Neural progenitor cell (in vitro differentiated cells): ENCODE data around the gene WDR43. TPM values are rescaled to one million over a fixed set of nuclear protein-coding genes. Genes with fewer than 3 reads are reported as not detected.
A peak's percentile ranks its signal among the peaks of the same experiment; 100 is the strongest.

Source experiments
- DNase-seq: peaks from one replicate; pipeline ENCODE4 v3.0.0-alpha.2; 2016; ENCODE audit warnings: low spot score
- H2AFZ ChIP-seq: fragments of 200-600 bp; sonication (generic); replicated peaks from 2 replicates; pipeline ENCODE4 v1.6.1; 2016; ENCODE audit warnings: antibody characterized with exemption
- H3F3A ChIP-seq: fragments of 200-600 bp; sonication (generic); 2 replicates; pipeline ENCODE4 v1.6.1; 2016; ENCODE audit warnings: antibody characterized with exemption, low read depth
- H3K27ac ChIP-seq: fragments of 200-600 bp; sonication (generic); 2 replicates; pipeline ENCODE4 v1.5.1; 2016; ENCODE audit warnings: mild to moderate bottlenecking
- H3K27me3 ChIP-seq: fragments of 200-600 bp; sonication (generic); 2 replicates; pipeline ENCODE4 v1.6.1; 2016; ENCODE audit warnings: mild to moderate bottlenecking, moderate library complexity
- H3K36me3 ChIP-seq: fragments of 200-600 bp; sonication (generic); 2 replicates; pipeline ENCODE4 v1.5.1; 2016
- H3K4me1 ChIP-seq: fragments of 200-600 bp; sonication (generic); 2 replicates; pipeline ENCODE4 v1.6.1; 2016; ENCODE audit warnings: mixed run types
- H3K4me2 ChIP-seq: fragments of 200-600 bp; sonication (generic); 2 replicates; pipeline ENCODE4 v1.6.1; 2016
- H3K4me3 ChIP-seq: fragments of 200-600 bp; sonication (generic); 2 replicates; pipeline ENCODE4 v1.5.1; 2016
- H3K79me2 ChIP-seq: fragments of 200-600 bp; sonication (generic); 2 replicates; pipeline ENCODE4 v1.6.1; 2016; ENCODE audit warnings: low read depth
- H3K9ac ChIP-seq: fragments of 200-600 bp; sonication (generic); 2 replicates; pipeline ENCODE4 v1.6.1; 2016
- H3K9me3 ChIP-seq: fragments of 200-600 bp; sonication (generic); 2 replicates; pipeline ENCODE4 v1.5.1; 2016; ENCODE audit warnings: low read depth
- H4K20me1 ChIP-seq: fragments of 200-600 bp; sonication (generic); 2 replicates; pipeline ENCODE4 v1.6.1; 2016; ENCODE audit warnings: low read depth
- H3K27ac Mint-ChIP-seq: 3 replicates; pipeline ENCODE4 v1.8.0; 2021; ENCODE audit warnings: mixed read lengths
- H3K27me3 Mint-ChIP-seq: 2 replicates; pipeline ENCODE4 v1.8.0; 2022; ENCODE audit warnings: low read depth, mild to moderate bottlenecking, inconsistent platforms, moderate library complexity, mixed read lengths; ENCODE audit not compliant: insufficient read depth
- H3K36me3 Mint-ChIP-seq: 3 replicates; pipeline ENCODE4 v1.8.0; 2021; ENCODE audit warnings: mixed read lengths
- H3K4me1 Mint-ChIP-seq: 3 replicates; pipeline ENCODE4 v1.8.0; 2021; ENCODE audit warnings: mixed read lengths
- H3K4me3 Mint-ChIP-seq: 3 replicates; pipeline ENCODE4 v1.8.0; 2021; ENCODE audit warnings: mild to moderate bottlenecking, moderate library complexity, mixed read lengths
- H3K9me3 Mint-ChIP-seq: 3 replicates; pipeline ENCODE4 v1.8.0; 2020; ENCODE audit warnings: mixed read lengths
- EZH2 ChIP-seq: fragments of 200-600 bp; sonication (generic); IDR thresholded peaks from 2 replicates; pipeline ENCODE4 v1.6.1; 2017; ENCODE audit warnings: antibody characterized with exemption, mild to moderate bottlenecking, moderate library complexity
- EZH2phosphoT487 ChIP-seq: fragments of 200-600 bp; sonication (generic); IDR thresholded peaks from 2 replicates; pipeline ENCODE4 v1.6.1; 2017; ENCODE audit warnings: antibody characterized with exemption
- total RNA-seq: library from RNA; depleted of rRNA; stranded (reverse); fragments of >200 nt; gene quantifications from 2 replicates; pipeline ENCODE4 v1.2.3, GENCODE V29; 2015; ENCODE audit warnings: low replicate concordance
- TF ChIP-seq, protein P1 (sequence below): fragments of 200-600 bp; sonication (generic); IDR thresholded peaks from 2 replicates; pipeline ENCODE4 v1.5.1; 2017; ENCODE audit warnings: antibody characterized with exemption, mild to moderate bottlenecking

WDR43 gene
- total RNA-seq, 1 donor from 2014 or later, result 139 TPM

DNA sequence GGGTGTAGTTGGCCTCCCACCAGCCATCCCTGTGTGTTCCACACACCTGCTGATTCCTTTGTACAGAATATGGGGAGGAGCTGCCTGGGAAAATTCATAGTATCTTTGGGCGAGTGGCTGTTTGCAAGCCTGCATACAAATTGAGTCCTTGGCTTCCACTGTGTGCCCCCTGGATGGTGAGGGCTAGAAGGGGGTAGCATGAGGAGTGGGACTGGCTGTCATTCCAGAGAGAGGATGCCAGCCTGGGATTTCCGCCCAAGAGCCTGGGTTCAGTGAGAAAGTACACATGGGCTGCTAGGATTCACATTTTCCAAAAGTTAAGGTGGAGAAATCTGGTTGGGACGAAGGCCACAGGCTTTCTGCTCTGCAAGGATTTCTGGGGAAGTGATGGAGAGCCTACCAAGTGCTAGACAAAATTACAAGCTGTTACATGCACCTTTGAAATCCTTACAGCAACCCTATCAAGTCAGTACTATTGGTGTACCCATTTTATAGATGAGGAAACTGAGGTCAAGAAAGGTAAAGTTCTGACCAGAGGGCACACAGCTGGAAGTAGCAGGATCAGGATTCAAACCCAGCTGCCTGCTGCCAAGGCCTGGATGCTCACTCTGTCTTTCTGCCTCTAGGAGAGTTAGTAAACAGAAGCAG, 86.0 kb downstream of the WDR43 start:
- H3K9me3 Mint-ChIP-seq, result no peaks in the 10 kb centered on the region
- no peak overlapping the region for H3K4me2 ChIP-seq

DNA sequence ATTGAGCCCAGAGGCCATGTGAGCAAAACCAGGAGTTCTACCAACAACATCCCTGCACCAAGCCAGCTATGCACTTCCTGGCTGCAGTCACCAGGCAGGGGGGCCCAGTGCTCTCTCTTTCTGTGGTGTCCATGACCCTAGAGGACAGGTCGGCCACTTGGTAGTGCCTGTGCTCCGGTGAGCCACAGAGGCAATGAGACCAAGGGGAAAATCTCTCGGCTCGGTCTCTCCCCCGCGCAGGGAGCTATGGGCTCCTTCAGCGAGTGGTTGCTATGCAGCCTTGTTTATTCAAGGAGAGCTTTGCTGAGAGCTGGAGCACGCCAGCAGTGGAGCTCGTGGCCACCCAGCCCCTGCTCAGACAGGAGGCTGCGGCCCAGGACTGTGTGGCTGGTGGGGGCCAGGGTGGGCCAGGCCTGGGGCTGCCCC, 86.6 kb downstream of the WDR43 start, which contains the start of gene TOGARAM2:
TSS of gene TOGARAM2 (plus strand) at position 283 of the 426 bp plus-strand sequence. CDS start 13,537 bp downstream, outside the sequence.
- Mint-ChIP-seq H3K4me3 (peak within 1 kb of the TSS; percentile 46), H3K27me3 (peaks cover 8% of the 10 kb centered on the region), H3K9me3 (no peaks in the 10 kb centered on the region), H3K4me1 (peaks cover 26% of the 10 kb centered on the region), H3K27ac (peak within 1 kb of the TSS; percentile 63), H3K36me3 (no peaks in the 10 kb centered on the region)
- peak within 1 kb of the TSS; percentile 11 for H3K4me2 ChIP-seq
- no peaks in the 10 kb centered on the region for H3K9me3 ChIP-seq
- peak; percentile 39 for DNase-seq
- no peaks in the 10 kb centered on the region for H4K20me1 ChIP-seq
- no peak within 1 kb of the TSS for H3K27ac ChIP-seq
- no peaks in the 10 kb centered on the region for H3K27me3 ChIP-seq
- H3K79me2 ChIP-seq, result no peaks in the 10 kb centered on the region
- TF ChIP-seq, protein P1, sequence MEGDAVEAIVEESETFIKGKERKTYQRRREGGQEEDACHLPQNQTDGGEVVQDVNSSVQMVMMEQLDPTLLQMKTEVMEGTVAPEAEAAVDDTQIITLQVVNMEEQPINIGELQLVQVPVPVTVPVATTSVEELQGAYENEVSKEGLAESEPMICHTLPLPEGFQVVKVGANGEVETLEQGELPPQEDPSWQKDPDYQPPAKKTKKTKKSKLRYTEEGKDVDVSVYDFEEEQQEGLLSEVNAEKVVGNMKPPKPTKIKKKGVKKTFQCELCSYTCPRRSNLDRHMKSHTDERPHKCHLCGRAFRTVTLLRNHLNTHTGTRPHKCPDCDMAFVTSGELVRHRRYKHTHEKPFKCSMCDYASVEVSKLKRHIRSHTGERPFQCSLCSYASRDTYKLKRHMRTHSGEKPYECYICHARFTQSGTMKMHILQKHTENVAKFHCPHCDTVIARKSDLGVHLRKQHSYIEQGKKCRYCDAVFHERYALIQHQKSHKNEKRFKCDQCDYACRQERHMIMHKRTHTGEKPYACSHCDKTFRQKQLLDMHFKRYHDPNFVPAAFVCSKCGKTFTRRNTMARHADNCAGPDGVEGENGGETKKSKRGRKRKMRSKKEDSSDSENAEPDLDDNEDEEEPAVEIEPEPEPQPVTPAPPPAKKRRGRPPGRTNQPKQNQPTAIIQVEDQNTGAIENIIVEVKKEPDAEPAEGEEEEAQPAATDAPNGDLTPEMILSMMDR, result no peak
- TF ChIP-seq EZH2phosphoT487, result no peak
- no peak for TF ChIP-seq EZH2
- no peaks in the 10 kb centered on the region for H3K36me3 ChIP-seq
- no peaks in the 10 kb centered on the region for H3F3A ChIP-seq
- H3K9ac ChIP-seq, result no peak within 1 kb of the TSS
- no peak within 1 kb of the TSS for H2AFZ ChIP-seq
- peaks cover 9% of the 10 kb centered on the region for H3K4me1 ChIP-seq
- no peak within 1 kb of the TSS for H3K4me3 ChIP-seq

More for the DNA sequence above, 86.0 kb downstream of the WDR43 start:
- Histone ChIP-seq H3K27me3 (no peaks in the 10 kb centered on the region), H3K27ac (no peak overlapping the region), H3K4me1 (peaks cover 9% of the 10 kb centered on the region), H3K36me3 (no peaks in the 10 kb centered on the region), H3K79me2 (no peaks in the 10 kb centered on the region), H2AFZ (no peak overlapping the region), H3K9me3 (no peaks in the 10 kb centered on the region), H4K20me1 (no peaks in the 10 kb centered on the region), H3K4me3 (no peak overlapping the region), H3F3A (no peaks in the 10 kb centered on the region), H3K9ac (no peak overlapping the region)
- TF ChIP-seq, protein P1, result no peak
- TF ChIP-seq EZH2, result no peak
- TF ChIP-seq EZH2phosphoT487, result no peak
- no peak for DNase-seq
- Mint-ChIP-seq H3K4me3 (peak overlapping the region; percentile 46), H3K27ac (peak overlapping the region; percentile 63), H3K27me3 (peaks cover 8% of the 10 kb centered on the region), H3K4me1 (peaks cover 26% of the 10 kb centered on the region), H3K36me3 (no peaks in the 10 kb centered on the region)

DNA sequence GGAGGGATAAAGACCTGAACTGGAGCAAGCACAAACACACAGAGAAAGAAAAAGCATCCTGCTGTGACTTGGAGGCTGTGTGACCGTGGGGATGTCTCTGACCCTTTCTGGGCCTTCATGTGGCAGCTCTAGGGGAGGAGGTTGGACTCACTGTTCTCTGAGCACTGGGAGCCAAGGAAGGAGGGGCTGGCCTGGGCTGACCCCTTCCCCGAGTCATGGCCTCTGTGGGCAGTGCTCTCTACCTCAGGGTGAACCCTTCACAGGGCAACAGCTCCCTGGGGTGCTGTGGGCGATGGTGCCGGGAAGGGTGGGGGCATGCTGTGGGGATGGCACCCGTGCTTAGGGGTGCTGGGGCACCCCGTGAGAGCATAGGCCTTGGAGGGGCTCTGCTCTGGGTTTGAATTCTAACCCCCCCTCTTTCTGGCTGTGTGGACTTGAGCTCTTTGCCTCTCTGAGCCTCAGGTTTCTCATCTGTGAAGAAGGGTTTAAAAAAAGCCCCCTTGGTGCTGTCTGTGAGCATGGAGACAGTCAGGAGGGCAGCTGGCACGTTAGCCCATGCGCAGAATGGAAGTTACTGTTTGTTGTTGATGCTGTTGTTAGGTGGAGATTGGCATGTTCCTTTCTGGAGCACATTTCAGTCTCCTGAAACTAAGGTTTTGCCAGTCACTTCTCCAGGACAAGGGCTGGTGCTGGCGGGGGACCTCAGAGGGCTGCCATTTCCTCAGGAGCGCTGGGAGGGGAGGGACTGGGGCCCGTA, 87.3 kb downstream of the WDR43 start:
- Histone ChIP-seq H3F3A (no peaks in the 10 kb centered on the region), H4K20me1 (no peaks in the 10 kb centered on the region), H3K9ac (no peak overlapping the region), H3K79me2 (no peaks in the 10 kb centered on the region), H3K4me2 (no peak overlapping the region), H3K9me3 (no peaks in the 10 kb centered on the region), H2AFZ (no peak overlapping the region), H3K27me3 (no peaks in the 10 kb centered on the region), H3K27ac (no peak overlapping the region), H3K4me1 (peaks cover 9% of the 10 kb centered on the region), H3K4me3 (no peak overlapping the region), H3K36me3 (no peaks in the 10 kb centered on the region)
- Mint-ChIP-seq H3K9me3 (no peaks in the 10 kb centered on the region), H3K4me3 (no peak overlapping the region), H3K36me3 (no peaks in the 10 kb centered on the region), H3K27ac (peak overlapping the region; percentile 46), H3K27me3 (peaks cover 8% of the 10 kb centered on the region), H3K4me1 (peaks cover 28% of the 10 kb centered on the region)
- no peak for TF ChIP-seq EZH2
- TF ChIP-seq, protein P1, result no peak
- TF ChIP-seq EZH2phosphoT487, result no peak
- no peak for DNase-seq
